ENCODE data around the gene NAALADL2. TPM values are rescaled to one million over a fixed set of nuclear protein-coding genes. Genes with fewer than 3 reads are reported as not detected.

The NAALADL2 gene
- total and polyA plus RNA-seq, 4 donors, result 0.28 to 4.6 (median 3.1) TPM

DNA sequence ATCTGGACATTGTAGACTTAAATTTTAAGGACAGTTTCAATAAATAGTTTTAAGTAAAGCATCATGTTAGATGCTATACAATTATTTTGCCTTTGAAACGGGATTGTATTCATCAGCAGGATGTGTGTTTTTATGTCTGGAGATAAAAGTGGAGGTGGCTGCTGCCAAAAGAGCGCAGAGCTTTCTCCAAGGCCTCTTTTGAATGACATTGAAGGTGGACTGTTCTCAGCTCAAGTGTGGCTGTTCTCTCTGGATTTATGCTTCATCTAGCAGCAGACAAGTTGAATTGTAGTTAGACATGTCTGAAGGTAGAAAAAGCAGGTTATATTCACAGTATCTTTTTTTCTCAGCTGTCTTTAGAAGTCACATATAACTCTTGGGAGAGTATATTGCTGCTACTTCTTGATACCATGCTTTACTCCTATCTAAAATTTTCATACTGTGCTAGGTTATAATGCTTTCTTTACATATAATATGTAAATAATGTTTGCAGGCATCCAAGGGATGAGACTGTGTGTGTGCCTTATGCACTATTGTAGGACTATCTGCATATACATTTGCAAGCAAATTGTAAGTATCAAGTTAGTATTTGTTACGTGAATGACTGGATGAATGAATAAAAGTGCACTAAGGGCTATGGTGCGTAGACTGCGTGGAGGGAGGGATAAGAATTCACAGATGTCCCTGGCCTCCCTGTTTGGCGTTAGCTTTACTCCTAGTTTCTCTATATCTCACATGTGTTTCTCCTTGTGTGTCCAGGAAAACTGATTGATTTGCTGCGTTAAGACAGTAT is 340.1 kb downstream of the NAALADL2 start (continued):
- TF ChIP-seq, protein P1, sequence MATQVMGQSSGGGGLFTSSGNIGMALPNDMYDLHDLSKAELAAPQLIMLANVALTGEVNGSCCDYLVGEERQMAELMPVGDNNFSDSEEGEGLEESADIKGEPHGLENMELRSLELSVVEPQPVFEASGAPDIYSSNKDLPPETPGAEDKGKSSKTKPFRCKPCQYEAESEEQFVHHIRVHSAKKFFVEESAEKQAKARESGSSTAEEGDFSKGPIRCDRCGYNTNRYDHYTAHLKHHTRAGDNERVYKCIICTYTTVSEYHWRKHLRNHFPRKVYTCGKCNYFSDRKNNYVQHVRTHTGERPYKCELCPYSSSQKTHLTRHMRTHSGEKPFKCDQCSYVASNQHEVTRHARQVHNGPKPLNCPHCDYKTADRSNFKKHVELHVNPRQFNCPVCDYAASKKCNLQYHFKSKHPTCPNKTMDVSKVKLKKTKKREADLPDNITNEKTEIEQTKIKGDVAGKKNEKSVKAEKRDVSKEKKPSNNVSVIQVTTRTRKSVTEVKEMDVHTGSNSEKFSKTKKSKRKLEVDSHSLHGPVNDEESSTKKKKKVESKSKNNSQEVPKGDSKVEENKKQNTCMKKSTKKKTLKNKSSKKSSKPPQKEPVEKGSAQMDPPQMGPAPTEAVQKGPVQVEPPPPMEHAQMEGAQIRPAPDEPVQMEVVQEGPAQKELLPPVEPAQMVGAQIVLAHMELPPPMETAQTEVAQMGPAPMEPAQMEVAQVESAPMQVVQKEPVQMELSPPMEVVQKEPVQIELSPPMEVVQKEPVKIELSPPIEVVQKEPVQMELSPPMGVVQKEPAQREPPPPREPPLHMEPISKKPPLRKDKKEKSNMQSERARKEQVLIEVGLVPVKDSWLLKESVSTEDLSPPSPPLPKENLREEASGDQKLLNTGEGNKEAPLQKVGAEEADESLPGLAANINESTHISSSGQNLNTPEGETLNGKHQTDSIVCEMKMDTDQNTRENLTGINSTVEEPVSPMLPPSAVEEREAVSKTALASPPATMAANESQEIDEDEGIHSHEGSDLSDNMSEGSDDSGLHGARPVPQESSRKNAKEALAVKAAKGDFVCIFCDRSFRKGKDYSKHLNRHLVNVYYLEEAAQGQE (IDR thresholded peaks at IDR 0.05), result no peak
- TF ChIP-seq, protein P2, sequence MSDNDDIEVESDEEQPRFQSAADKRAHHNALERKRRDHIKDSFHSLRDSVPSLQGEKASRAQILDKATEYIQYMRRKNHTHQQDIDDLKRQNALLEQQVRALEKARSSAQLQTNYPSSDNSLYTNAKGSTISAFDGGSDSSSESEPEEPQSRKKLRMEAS (IDR thresholded peaks at IDR 0.05), result no peak

DNA sequence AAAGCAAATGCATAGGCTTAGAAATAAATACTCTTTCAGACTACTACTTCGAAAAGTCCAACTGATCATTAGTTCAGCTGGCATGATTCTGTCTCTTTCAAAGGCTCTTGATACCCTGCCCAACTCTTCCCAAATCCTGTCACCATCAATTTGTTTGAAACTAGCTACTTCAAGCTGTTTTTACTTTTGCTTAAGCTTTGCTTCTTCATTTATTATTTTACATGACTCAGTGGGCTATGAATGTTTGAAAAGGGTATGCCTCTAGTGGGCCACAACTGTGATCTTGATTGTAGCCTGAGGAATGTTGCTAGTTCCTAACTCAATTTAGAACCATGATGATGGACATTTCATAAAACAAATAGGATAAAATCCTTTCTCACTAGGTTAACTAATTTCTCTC is 340.8 kb downstream of the NAALADL2 start:
- TF ChIP-seq RXRA (IDR thresholded peaks at IDR 0.05) (no peak), NR2F2 (IDR thresholded peaks at IDR 0.05) (no peak), HNF4G (IDR thresholded peaks at IDR 0.05) (no peak), GABPA (IDR thresholded peaks at IDR 0.05 in 1 of 2, conservative IDR thresholded peaks at IDR 0.05 in 1 of 2) (no peak), HNF4A (conservative IDR thresholded peaks at IDR 0.05) (no peak), TAF1 (conservative IDR thresholded peaks at IDR 0.05) (no peak), SP1 (IDR thresholded peaks at IDR 0.05) (no peak), FOXA1 (IDR thresholded peaks at IDR 0.05) (no peak), FOXA2 (IDR thresholded peaks at IDR 0.05) (no peak), EGR1 (IDR thresholded peaks at IDR 0.05; ENCODE audit: low read depth in 2 of 2) (no peak), JUND (IDR thresholded peaks at IDR 0.05) (no peak), YY1 (IDR thresholded peaks at IDR 0.05) (no peak)
- TF ChIP-seq, protein P3, sequence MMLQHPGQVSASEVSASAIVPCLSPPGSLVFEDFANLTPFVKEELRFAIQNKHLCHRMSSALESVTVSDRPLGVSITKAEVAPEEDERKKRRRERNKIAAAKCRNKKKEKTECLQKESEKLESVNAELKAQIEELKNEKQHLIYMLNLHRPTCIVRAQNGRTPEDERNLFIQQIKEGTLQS (IDR thresholded peaks at IDR 0.05), result no peak
- TF ChIP-seq, protein P4, sequence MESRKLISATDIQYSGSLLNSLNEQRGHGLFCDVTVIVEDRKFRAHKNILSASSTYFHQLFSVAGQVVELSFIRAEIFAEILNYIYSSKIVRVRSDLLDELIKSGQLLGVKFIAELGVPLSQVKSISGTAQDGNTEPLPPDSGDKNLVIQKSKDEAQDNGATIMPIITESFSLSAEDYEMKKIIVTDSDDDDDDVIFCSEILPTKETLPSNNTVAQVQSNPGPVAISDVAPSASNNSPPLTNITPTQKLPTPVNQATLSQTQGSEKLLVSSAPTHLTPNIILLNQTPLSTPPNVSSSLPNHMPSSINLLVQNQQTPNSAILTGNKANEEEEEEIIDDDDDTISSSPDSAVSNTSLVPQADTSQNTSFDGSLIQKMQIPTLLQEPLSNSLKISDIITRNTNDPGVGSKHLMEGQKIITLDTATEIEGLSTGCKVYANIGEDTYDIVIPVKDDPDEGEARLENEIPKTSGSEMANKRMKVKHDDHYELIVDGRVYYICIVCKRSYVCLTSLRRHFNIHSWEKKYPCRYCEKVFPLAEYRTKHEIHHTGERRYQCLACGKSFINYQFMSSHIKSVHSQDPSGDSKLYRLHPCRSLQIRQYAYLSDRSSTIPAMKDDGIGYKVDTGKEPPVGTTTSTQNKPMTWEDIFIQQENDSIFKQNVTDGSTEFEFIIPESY (IDR thresholded peaks at IDR 0.05), result no peak
- TF ChIP-seq, protein P2 (IDR thresholded peaks at IDR 0.05), result no peak
- TF ChIP-seq, protein P1 (IDR thresholded peaks at IDR 0.05), result no peak
- TF ChIP-seq, protein P5, sequence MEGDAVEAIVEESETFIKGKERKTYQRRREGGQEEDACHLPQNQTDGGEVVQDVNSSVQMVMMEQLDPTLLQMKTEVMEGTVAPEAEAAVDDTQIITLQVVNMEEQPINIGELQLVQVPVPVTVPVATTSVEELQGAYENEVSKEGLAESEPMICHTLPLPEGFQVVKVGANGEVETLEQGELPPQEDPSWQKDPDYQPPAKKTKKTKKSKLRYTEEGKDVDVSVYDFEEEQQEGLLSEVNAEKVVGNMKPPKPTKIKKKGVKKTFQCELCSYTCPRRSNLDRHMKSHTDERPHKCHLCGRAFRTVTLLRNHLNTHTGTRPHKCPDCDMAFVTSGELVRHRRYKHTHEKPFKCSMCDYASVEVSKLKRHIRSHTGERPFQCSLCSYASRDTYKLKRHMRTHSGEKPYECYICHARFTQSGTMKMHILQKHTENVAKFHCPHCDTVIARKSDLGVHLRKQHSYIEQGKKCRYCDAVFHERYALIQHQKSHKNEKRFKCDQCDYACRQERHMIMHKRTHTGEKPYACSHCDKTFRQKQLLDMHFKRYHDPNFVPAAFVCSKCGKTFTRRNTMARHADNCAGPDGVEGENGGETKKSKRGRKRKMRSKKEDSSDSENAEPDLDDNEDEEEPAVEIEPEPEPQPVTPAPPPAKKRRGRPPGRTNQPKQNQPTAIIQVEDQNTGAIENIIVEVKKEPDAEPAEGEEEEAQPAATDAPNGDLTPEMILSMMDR (IDR thresholded peaks at IDR 0.05; ENCODE audit: low read depth, low read length, missing input control), result no peak
- no peaks in the 10 kb centered on the region for H3K36me3 ChIP-seq (ENCODE audit: control insufficient read depth in 4 of 4, insufficient read depth in 3 of 4, low read depth in 1 of 4, low read length in 3 of 4)
- no peaks in the 10 kb centered on the region for H3K9me3 ChIP-seq (ENCODE audit: control insufficient read depth in 4 of 4, low read length in 3 of 4)
- WGBS, result 94% methylated on average over 1 of the region's 1 CpG
- no peak overlapping the region for H3K4me3 ChIP-seq (ENCODE audit: low read depth in 1 of 3, low read length in 3 of 3)
- no peak overlapping the region for H3K27ac ChIP-seq (ENCODE audit: low read depth in 1 of 2, low read length in 2 of 2)
- H3K4me1 ChIP-seq (ENCODE audit: control insufficient read depth in 4 of 4, insufficient read depth in 4 of 4, low read length in 3 of 4), result no peaks in the 10 kb centered on the region
- DNase-seq (ENCODE audit: low spot score), result no peak
- H3K9ac ChIP-seq (ENCODE audit: low read depth in 1 of 2, low read length in 2 of 2), result no peak overlapping the region
- H3K27me3 ChIP-seq (ENCODE audit: control insufficient read depth in 4 of 4, insufficient read depth in 4 of 4, low read length in 3 of 4), result no peaks in the 10 kb centered on the region

All from liver (tissue), 9 donors.